GM12801 (cell line): ENCODE results near the gene OPA1.

Experiments used
- TF ChIP-seq, protein P1 (sequence below): IDR thresholded peaks from one replicate; pipeline ENCODE4 v1.5.1; 2011; ENCODE audit warnings: control low read depth; ENCODE audit not compliant: insufficient read length; ENCODE audit errors: extremely low read depth

The OPA1 gene

DNA sequence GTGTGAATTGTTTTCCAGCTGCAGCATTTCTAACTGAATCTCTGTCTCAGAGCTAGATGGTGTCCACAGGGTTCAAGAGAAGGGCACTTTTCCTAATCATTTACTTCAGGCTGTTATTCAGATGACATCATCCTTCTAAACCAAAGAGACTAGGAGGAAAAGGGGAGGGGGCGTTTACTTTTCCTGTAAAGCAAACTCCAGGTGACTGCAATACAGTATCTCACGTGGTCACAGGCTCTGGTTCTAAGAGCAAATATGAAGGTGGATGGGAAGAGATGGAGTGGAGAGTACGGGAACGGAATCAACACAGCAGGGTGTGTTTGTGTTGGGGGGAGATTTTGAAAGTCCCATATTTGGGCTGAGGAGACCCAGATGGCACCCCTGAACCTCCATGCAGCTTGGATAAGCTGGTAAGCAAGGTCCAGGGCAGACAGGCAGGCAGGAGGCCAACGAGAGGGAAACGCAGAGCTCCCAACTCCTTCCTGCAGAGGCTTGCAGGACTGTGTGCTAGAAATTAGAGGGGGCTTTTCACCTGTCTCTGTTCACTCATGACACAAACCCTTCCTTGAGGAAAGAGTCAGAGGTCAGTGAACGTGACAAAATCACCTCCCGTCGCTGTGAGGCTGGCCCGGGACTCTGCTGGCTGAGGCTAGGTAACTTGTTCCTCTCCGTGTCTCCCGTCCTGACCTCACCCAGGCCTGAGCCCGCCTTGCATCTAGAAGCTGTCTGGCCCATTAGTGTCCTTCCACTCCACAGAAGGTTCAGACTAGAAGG is 151.2 kb downstream of the OPA1 start:
- TF ChIP-seq, protein P1, sequence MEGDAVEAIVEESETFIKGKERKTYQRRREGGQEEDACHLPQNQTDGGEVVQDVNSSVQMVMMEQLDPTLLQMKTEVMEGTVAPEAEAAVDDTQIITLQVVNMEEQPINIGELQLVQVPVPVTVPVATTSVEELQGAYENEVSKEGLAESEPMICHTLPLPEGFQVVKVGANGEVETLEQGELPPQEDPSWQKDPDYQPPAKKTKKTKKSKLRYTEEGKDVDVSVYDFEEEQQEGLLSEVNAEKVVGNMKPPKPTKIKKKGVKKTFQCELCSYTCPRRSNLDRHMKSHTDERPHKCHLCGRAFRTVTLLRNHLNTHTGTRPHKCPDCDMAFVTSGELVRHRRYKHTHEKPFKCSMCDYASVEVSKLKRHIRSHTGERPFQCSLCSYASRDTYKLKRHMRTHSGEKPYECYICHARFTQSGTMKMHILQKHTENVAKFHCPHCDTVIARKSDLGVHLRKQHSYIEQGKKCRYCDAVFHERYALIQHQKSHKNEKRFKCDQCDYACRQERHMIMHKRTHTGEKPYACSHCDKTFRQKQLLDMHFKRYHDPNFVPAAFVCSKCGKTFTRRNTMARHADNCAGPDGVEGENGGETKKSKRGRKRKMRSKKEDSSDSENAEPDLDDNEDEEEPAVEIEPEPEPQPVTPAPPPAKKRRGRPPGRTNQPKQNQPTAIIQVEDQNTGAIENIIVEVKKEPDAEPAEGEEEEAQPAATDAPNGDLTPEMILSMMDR: no peak

DNA sequence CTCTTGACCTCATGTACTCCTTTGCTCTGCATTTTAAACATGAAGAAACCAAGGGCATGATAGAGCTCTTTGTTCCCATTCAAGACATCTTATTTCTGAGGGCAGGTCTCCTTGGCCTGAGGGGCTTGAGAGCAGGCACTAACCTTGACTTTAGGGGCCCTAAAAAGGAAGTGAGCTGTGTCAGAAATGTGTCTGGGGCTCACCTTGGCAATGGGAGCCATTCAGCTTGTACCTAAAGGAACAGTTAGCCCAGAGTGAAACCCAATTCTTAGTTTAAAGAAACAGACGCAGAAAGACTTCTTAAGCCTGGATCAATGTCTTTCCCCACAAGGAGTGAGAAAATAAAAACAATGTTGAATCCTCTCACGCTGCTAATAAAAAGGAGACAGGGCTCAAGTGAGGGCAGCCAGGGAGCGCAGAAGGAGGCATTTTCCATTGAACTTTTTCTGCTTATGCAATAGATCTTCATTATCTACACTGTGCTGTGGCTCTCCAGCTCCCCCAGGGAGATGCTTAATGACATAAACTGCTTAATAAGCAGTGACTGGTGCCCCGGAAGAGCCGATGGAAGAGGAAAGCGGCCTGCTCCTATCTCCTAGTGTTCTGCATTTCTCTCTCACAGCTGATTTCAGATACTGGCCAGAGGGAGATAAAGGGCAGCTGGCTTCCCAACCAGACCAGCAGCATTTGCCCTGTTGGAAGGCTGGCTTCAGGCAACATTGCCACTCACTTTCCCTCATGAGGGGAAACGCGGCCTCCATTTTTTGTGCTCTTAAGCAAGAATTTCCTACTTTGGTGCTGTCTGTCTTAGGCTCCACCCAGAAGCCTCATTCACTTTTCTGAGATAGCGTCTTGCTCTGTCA is 152.0 kb downstream of the OPA1 start:
- TF ChIP-seq, protein P1: no peak

DNA sequence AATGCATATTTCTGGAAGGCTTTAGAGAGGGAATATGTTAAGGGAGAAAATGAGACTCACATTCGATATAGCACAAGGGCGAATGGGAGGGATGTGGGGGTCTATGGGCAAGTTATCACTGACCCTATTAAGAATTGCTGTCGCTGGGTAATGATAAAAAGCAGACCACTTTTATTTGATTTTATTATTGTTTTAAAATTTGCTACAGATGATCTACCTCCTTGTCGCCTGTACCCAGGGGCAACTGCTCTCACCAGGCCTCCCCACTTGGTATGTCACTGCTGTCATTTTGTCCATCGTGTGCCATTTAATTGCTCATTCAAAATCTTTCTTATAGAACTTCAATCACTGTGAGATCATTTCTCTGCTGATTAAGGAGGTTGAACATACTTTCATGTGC is 153.8 kb downstream of the OPA1 start:
- TF ChIP-seq, protein P1: no peak
